H1 (cell line): Measurements from ENCODE around the gene TLL2. TPM values are rescaled to one million over a fixed set of nuclear protein-coding genes. Genes with fewer than 3 reads are reported as not detected.

Experiments
- CTCF ChIA-PET: fragments of 300-600 bp; sonication (Branson Sonifier 250); formaldehyde crosslinking; loops from one replicate; lab custom pipeline; 2021; ENCODE audit not compliant: partially characterized antibody; lab: Charles Lee
- POLR2A ChIA-PET: fragments of 300-600 bp; sonication (Branson Sonifier 250); formaldehyde crosslinking; loops from one replicate; lab custom pipeline; 2021; ENCODE audit warnings: inconsistent platforms; ENCODE audit not compliant: partially characterized antibody; lab: Charles Lee
- DNase-seq, 2 experiments: peaks; one replicate each; pipeline versions ENCODE4 v3.0.0 to v3.0.0-alpha.2; 2010 to 2022; ENCODE audit warnings: low spot score in 2 of 2, low read depth in 1 of 2, mixed read lengths in 1 of 2
- FAIRE-seq: peaks from 2 replicates; lab custom pipeline; 2011; peaks lifted over from hg19 to GRCh38; lab: Jason Lieb, UNC
- H2AFZ ChIP-seq: 2 replicates; pipeline ENCODE4 v1.8.1; 2012; ENCODE audit warnings: low read length, inconsistent platforms
- H2AK5ac ChIP-seq: 2 replicates; pipeline ENCODE4 v1.6.1; 2013; ENCODE audit warnings: low read depth, low read length
- H2BK120ac ChIP-seq: replicated peaks from 2 replicates; pipeline ENCODE3; 2013; ENCODE audit warnings: low read depth, low read length, inconsistent platforms
- H2BK12ac ChIP-seq: 2 replicates; pipeline ENCODE4 v1.6.1; 2013; ENCODE audit warnings: low read depth, low read length
- H2BK15ac ChIP-seq: 2 replicates; pipeline ENCODE4 v1.6.1; 2013; ENCODE audit warnings: low read length
- H2BK20ac ChIP-seq: 2 replicates; pipeline ENCODE4 v1.6.1; 2013; ENCODE audit warnings: low read length
- H2BK5ac ChIP-seq: 2 replicates; pipeline ENCODE4 v1.6.1; 2013; ENCODE audit warnings: low read depth, low read length
- H3K14ac ChIP-seq: 2 replicates; pipeline ENCODE4 v1.6.1; 2013; ENCODE audit warnings: inconsistent platforms; ENCODE audit not compliant: insufficient read length
- H3K18ac ChIP-seq: 2 replicates; pipeline ENCODE4 v1.6.1; 2013; ENCODE audit warnings: low read length; ENCODE audit errors: extremely low read depth
- H3K23ac ChIP-seq: 2 replicates; pipeline ENCODE4 v1.6.1; 2013; ENCODE audit warnings: inconsistent platforms; ENCODE audit not compliant: insufficient read length
- H3K23me2 ChIP-seq: 2 replicates; pipeline ENCODE4 v1.6.1; 2013; ENCODE audit warnings: low read depth, low read length
- H3K27ac ChIP-seq: 2 replicates; pipeline ENCODE4 v1.6.1; 2011; ENCODE audit warnings: low read depth, low read length, inconsistent platforms
- H3K27me3 ChIP-seq, 4 experiments: replicated peaks in 1 of 4; 1 replicate in 1 of 4; 2 replicates in 3 of 4; pipeline versions ENCODE4 v1.6.1 to v1.8.1; 2011 to 2013; ENCODE audit warnings: low read length in 3 of 4, mild to moderate bottlenecking in 3 of 4, inconsistent platforms in 2 of 4, mixed read lengths in 2 of 4, moderate library complexity in 1 of 4; ENCODE audit not compliant: control insufficient read depth in 3 of 4, insufficient read depth in 3 of 4; ENCODE audit errors: extremely low read depth in 1 of 4
- H3K36me3 ChIP-seq, 4 experiments: 2 replicates each; pipeline versions ENCODE4 v1.6.1 to v1.8.1; 2011 to 2013; ENCODE audit warnings: mild to moderate bottlenecking in 4 of 4, low read length in 3 of 4, moderate library complexity in 2 of 4, control low read depth in 1 of 4, inconsistent platforms in 1 of 4; ENCODE audit not compliant: insufficient read depth in 4 of 4, control insufficient read depth in 2 of 4
- H3K4ac ChIP-seq: replicated peaks from 2 replicates; pipeline ENCODE3; 2013; ENCODE audit warnings: low read length, low read depth, mixed read lengths, inconsistent platforms; ENCODE audit not compliant: insufficient read length
- H3K4me1 ChIP-seq, 4 experiments: replicated peaks in 1 of 4; 1 replicate in 1 of 4; 2 replicates in 3 of 4; pipeline versions ENCODE4 v1.6.1 to v1.8.1; 2011 to 2013; ENCODE audit warnings: low read length in 3 of 4, inconsistent platforms in 2 of 4, mixed read lengths in 1 of 4; ENCODE audit not compliant: insufficient read depth in 4 of 4, control insufficient read depth in 3 of 4
- H3K4me2 ChIP-seq, 2 experiments: 2 replicates each; pipeline versions ENCODE4 v1.6.1 to v1.8.1; 2011 to 2013; ENCODE audit warnings: low read depth in 2 of 2, low read length in 2 of 2, control low read depth in 1 of 2, inconsistent platforms in 1 of 2, mild to moderate bottlenecking in 1 of 2; ENCODE audit not compliant: insufficient read depth in 1 of 2
- H3K4me3 ChIP-seq, 4 experiments: fragments of 200-600, 300-600 bp in 1 of 4; sonication (generic), shearing (Covaris generic), sonication (Bioruptor Twin) in 1 of 4; 2 replicates each; pipeline versions ENCODE4 v1.5.1 to v1.8.1; 2011 to 2016; ENCODE audit warnings: low read length in 4 of 4, low read depth in 3 of 4, control low read depth in 2 of 4, inconsistent platforms in 2 of 4, mild to moderate bottlenecking in 2 of 4, mixed read lengths in 1 of 4, moderate library complexity in 1 of 4; ENCODE audit not compliant: insufficient read depth in 2 of 4; ENCODE audit errors: extremely low read depth in 1 of 4
- H3K56ac ChIP-seq: replicated peaks from 2 replicates; pipeline ENCODE3; 2013; ENCODE audit warnings: low read depth, mild to moderate bottlenecking, mixed read lengths, low read length, inconsistent platforms; ENCODE audit not compliant: insufficient read length
- H3K79me1 ChIP-seq: 2 replicates; pipeline ENCODE4 v1.6.1; 2013; ENCODE audit warnings: low read depth, low read length, control low read depth
- H3K79me2 ChIP-seq, 2 experiments: 2 replicates each; pipeline versions ENCODE4 v1.6.1 to v1.8.1; 2012 to 2013; ENCODE audit warnings: low read length in 2 of 2, mild to moderate bottlenecking in 2 of 2, inconsistent platforms in 1 of 2; ENCODE audit not compliant: insufficient read depth in 2 of 2, control insufficient read depth in 1 of 2
- H3K9ac ChIP-seq, 4 experiments: replicated peaks in 1 of 4; 1 replicate in 1 of 4; 2 replicates in 3 of 4; pipeline versions ENCODE4 v1.6.1 to v1.8.1; 2011 to 2013; ENCODE audit warnings: low read depth in 3 of 4, low read length in 3 of 4, control low read depth in 2 of 4, mild to moderate bottlenecking in 2 of 4, moderate library complexity in 2 of 4, inconsistent platforms in 1 of 4; ENCODE audit errors: extremely low read depth in 1 of 4
- H3K9me3 ChIP-seq, 2 experiments: 2 replicates each; pipeline versions ENCODE4 v1.6.1 to v1.8.1; 2012 to 2013; ENCODE audit warnings: mild to moderate bottlenecking in 2 of 2, moderate library complexity in 2 of 2, control low read depth in 1 of 2, inconsistent platforms in 1 of 2, low read depth in 1 of 2, low read length in 1 of 2, mixed read lengths in 1 of 2; ENCODE audit not compliant: insufficient read depth in 2 of 2
- H4K20me1 ChIP-seq, 2 experiments: replicated peaks in 1 of 2; 2 replicates each; pipeline versions ENCODE3 to v1.8.1; 2011 to 2013; ENCODE audit warnings: inconsistent platforms in 2 of 2, low read length in 2 of 2, mild to moderate bottlenecking in 1 of 2; ENCODE audit not compliant: insufficient read depth in 2 of 2, control insufficient read depth in 1 of 2
- H4K5ac ChIP-seq: 2 replicates; pipeline ENCODE4 v1.6.1; 2013; ENCODE audit warnings: low read length, low read depth, mixed read lengths, inconsistent platforms; ENCODE audit not compliant: insufficient read length
- H4K8ac ChIP-seq: 2 replicates; pipeline ENCODE4 v1.8.0; 2013; ENCODE audit warnings: mild to moderate bottlenecking, moderate library complexity, low read length, inconsistent platforms; ENCODE audit not compliant: insufficient read depth; ENCODE audit errors: extremely low read depth
- H4K91ac ChIP-seq: replicated peaks from 2 replicates; pipeline ENCODE3; 2013; ENCODE audit warnings: low read length, mixed read lengths, inconsistent platforms; ENCODE audit not compliant: insufficient read length
- BACH1 ChIP-seq: IDR thresholded peaks from 2 replicates; pipeline ENCODE4 v1.6.1; 2012; ENCODE audit warnings: low read length, improper control_type of control experiment
- MAFK ChIP-seq: IDR thresholded peaks from 2 replicates; pipeline ENCODE4 v1.6.1; 2012; ENCODE audit warnings: low read depth, mild to moderate bottlenecking, improper control_type of control experiment, low read length
- TAF7 ChIP-seq: optimal IDR thresholded peaks from 2 replicates; pipeline ENCODE3; 2011; ENCODE audit warnings: low read depth, mild to moderate bottlenecking, inconsistent platforms, low read length, moderate library complexity, borderline replicate concordance
- WGBS, 2 experiments: shearing (Covaris generic) in 1 of 2; methylation state at CpG; one replicate each; pipeline versions ENCODE4 v1.1.6 to v1.1.7; 2013 to 2015; ENCODE audit warnings: low lambda C conversion rate in 2 of 2, mixed read lengths in 2 of 2, inconsistent platforms in 1 of 2, low coverage in 1 of 2, missing lambda C conversion rate in 1 of 2; ENCODE audit not compliant: insufficient replicate concordance in 2 of 2, insufficient coverage in 1 of 2, insufficient read length in 1 of 2; ENCODE audit errors: extremely low coverage in 1 of 2, missing lambda C conversion rate in 1 of 2; 5-methylcytosine and 5-hydroxymethylcytosine counted together
- polyA plus RNA-seq, 7 experiments: library from polyadenylated mRNA; depleted of rRNA in 3 of 7; stranded (reverse) in 5 of 7; unstranded in 2 of 7; fragments of >200 nt in 5 of 7; fragments of 200-250 nt in 2 of 7; gene quantifications; 1 replicate in 5 of 7; 2 replicates in 1 of 7; 4 replicates in 1 of 7; pipeline versions ENCODE4 v1.2.1 to v1.2.3, GENCODE V29; 2011 to 2013; ENCODE audit warnings: missing spikeins in 2 of 7, mixed read lengths in 2 of 7
- total RNA-seq: library from RNA; stranded (reverse); fragmentation: NEBNext Ultra II Directional; extraction: Animal tissue kit (Norgen Biotek cat#: 25700); gene quantifications from 2 replicates; pipeline ENCODE4 v1.2.1, GENCODE V29; 2021

The TLL2 gene
- total and polyA plus RNA-seq, 2 of the 8 experiments (the other 6 are each of a cell fraction or from before 2014, with no cell fraction given): 2.4 to 3.2 TPM

DNA sequence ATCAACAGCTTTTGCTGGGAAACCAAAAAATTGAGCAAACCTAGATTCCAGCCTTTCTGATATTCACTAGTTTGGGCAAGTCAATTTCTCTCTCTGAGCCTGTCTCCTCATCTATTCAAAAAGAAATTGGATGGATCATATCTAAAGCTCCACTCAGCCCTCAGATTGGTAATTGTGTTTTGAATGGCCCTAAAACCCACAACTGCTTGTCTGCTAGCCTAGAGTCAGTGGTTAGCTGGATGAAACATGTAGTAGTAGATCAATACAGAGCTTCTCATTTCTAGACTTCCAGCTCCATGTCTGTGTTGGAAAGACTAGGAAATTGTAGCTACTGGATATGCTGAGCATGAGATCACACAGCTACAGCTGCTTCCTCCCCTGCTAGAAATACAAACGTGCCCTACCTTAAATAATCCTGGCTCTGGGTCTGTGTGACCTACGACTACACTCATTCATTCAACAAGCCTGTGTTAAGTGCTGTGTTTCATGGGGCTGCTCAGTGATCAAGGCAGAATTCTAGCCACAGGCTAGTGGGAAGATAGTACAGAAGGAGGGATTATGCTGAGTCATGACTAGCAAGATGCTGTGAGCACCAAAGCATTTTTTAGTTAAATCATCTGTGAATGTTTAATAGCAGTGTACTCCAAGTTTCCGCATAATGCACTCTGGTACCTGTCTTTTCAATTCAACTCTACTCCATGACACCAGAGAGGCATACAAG, 193.8 kb downstream of the TLL2 start:
- no peak for FAIRE-seq

More for the DNA sequence above, 193.8 kb downstream of the TLL2 start:
- H3K4me3 ChIP-seq: no peak overlapping the region
- no peak overlapping the region for H3K18ac ChIP-seq
- no peak overlapping the region for H2BK120ac ChIP-seq
- no peak overlapping the region for H4K5ac ChIP-seq
- no peak for DNase-seq
- no peaks in the 10 kb centered on the region for H3K36me3 ChIP-seq
- no peaks in the 10 kb centered on the region for H3K27me3 ChIP-seq
- no peak overlapping the region for H2AK5ac ChIP-seq
- CTCF ChIA-PET: interaction anchor here (0.7 to 11.8 kb wide), 19 partner anchors 9 to 303 kb away, joined by 3 to 119 read pairs (median 4); no protein-coding TSS in a partner anchor
- no peak overlapping the region for H3K27ac ChIP-seq
- no peak overlapping the region for H3K23ac ChIP-seq
- no peak overlapping the region for H2BK20ac ChIP-seq
- no peaks in the 10 kb centered on the region for H3K79me2 ChIP-seq
- H3K56ac ChIP-seq: no peak overlapping the region
- H2BK5ac ChIP-seq: no peak overlapping the region; the same call in 1 of the 2 replicates
- POLR2A ChIA-PET: interaction anchor here (1.7 kb wide), 1 partner anchor 10 kb away, joined by 4 read pairs; no protein-coding TSS in a partner anchor
- no peak overlapping the region for H3K4me2 ChIP-seq
- H2AFZ ChIP-seq: peak overlapping the region; percentile 81
- H3K4me1 ChIP-seq: peaks cover 0 to 6% (median 0%) of the 10 kb centered on the region in 4 experiments; a peak in 2 of 7 replicates
- 79% methylated on average over 3 of the region's 3 CpGs; no CpG with 5 or more reads in 1 of the 2 experiments for WGBS, 2 experiments
- H3K4ac ChIP-seq: no peak overlapping the region
- no peaks in the 10 kb centered on the region for H3K9me3 ChIP-seq
- peak overlapping the region; percentile 10; the same call in 1 of the 2 replicates for H2BK12ac ChIP-seq
- H3K9ac ChIP-seq: no peak overlapping the region
- H4K20me1 ChIP-seq: no peaks in the 10 kb centered on the region
- peak overlapping the region; percentile 2 for H4K91ac ChIP-seq
- no peaks in the 10 kb centered on the region for H3K79me1 ChIP-seq
- TF ChIP-seq BACH1 (peak; percentile 92), MAFK (peak; percentile 79), TAF7 (no peak)
- no peak overlapping the region for H3K14ac ChIP-seq
- no peak overlapping the region for H2BK15ac ChIP-seq
- no peaks in the 10 kb centered on the region for H3K23me2 ChIP-seq
- H4K8ac ChIP-seq: no peak overlapping the region
